ENCODE data around the gene HMCN1. TPM values are rescaled to one million over a fixed set of nuclear protein-coding genes. Genes with fewer than 3 reads are reported as not detected.

The HMCN1 gene
- total and polyA plus RNA-seq, 2 experiments from 2014 or later = 1.6 to 8.7 TPM

DNA sequence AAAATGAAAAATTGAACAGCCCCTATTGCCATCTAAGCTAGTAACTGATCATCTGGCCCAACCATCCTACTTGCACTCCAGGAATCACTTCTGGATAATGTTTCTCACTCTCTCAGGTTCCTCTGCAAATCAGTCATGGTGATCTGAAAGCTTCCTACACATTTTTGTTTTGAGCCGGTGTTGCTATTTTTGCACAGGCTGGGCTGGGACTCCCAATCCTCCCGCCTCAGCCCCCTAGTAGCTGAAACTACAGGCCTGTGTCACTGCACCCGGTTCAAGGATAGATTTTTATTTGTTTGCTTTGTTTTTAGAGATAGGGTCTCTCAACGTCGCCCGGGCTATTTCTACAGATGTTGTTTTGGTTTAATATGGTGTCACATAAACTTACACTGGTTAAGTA, 40.5 kb upstream of the HMCN1 start:
- H3K4me2 ChIP-seq = no peak overlapping the region
- no peaks in the 10 kb centered on the region for H3K9me3 Mint-ChIP-seq
- H3K4me1 ChIP-seq (ENCODE audit: insufficient read depth) = no peaks in the 10 kb centered on the region
- no peak overlapping the region for H3K4me3 ChIP-seq
- H3K36me3 ChIP-seq (ENCODE audit: insufficient read depth) = no peaks in the 10 kb centered on the region
- H3F3A ChIP-seq (replicated peaks; ENCODE audit: low read depth) = no peaks in the 10 kb centered on the region
- peaks cover 12% of the 10 kb centered on the region; the same call in 2 of the 3 replicates for H3K4me1 Mint-ChIP-seq
- H3K27ac ChIP-seq (ENCODE audit: low read depth) = no peak overlapping the region
- no peak for TF ChIP-seq JUNB (IDR thresholded peaks at IDR 0.05; ENCODE audit: unreplicated experiment)
- no peak for TF ChIP-seq ZNF114 (CRISPR knock-in tag; IDR thresholded peaks at IDR 0.05)
- TF ChIP-seq CTCF (conservative IDR thresholded peaks at IDR 0.05; ENCODE audit: low read depth in 2 of 2) = no peak
- no peak for TF ChIP-seq EZH2phosphoT487 (IDR thresholded peaks at IDR 0.05; ENCODE audit: unreplicated experiment)
- no peak for TF ChIP-seq NANOG (IDR thresholded peaks at IDR 0.05; ENCODE audit: borderline replicate concordance)
- TF ChIP-seq STAT1 (IDR thresholded peaks at IDR 0.05; ENCODE audit: unreplicated experiment) = no peak
- TF ChIP-seq, protein P1, sequence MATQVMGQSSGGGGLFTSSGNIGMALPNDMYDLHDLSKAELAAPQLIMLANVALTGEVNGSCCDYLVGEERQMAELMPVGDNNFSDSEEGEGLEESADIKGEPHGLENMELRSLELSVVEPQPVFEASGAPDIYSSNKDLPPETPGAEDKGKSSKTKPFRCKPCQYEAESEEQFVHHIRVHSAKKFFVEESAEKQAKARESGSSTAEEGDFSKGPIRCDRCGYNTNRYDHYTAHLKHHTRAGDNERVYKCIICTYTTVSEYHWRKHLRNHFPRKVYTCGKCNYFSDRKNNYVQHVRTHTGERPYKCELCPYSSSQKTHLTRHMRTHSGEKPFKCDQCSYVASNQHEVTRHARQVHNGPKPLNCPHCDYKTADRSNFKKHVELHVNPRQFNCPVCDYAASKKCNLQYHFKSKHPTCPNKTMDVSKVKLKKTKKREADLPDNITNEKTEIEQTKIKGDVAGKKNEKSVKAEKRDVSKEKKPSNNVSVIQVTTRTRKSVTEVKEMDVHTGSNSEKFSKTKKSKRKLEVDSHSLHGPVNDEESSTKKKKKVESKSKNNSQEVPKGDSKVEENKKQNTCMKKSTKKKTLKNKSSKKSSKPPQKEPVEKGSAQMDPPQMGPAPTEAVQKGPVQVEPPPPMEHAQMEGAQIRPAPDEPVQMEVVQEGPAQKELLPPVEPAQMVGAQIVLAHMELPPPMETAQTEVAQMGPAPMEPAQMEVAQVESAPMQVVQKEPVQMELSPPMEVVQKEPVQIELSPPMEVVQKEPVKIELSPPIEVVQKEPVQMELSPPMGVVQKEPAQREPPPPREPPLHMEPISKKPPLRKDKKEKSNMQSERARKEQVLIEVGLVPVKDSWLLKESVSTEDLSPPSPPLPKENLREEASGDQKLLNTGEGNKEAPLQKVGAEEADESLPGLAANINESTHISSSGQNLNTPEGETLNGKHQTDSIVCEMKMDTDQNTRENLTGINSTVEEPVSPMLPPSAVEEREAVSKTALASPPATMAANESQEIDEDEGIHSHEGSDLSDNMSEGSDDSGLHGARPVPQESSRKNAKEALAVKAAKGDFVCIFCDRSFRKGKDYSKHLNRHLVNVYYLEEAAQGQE (IDR thresholded peaks at IDR 0.05; ENCODE audit: unreplicated experiment) = no peak
- TF ChIP-seq ETS1 (IDR thresholded peaks at IDR 0.05) = no peak
- no peaks in the 10 kb centered on the region for H3K27me3 ChIP-seq (ENCODE audit: insufficient read depth)
- no peaks in the 10 kb centered on the region for H3K27me3 Mint-ChIP-seq (ENCODE audit: insufficient read depth, low read depth, poor library complexity)
- H4K20me1 ChIP-seq (replicated peaks; ENCODE audit: insufficient read depth) = no peaks in the 10 kb centered on the region
- no peaks in the 10 kb centered on the region for H3K79me2 ChIP-seq (replicated peaks; ENCODE audit: insufficient read depth)
- no peak for ATAC-seq
- no peak for DNase-seq (ENCODE audit: low spot score)
- H3K36me3 Mint-ChIP-seq (ENCODE audit: low read depth) = no peaks in the 10 kb centered on the region
- 0 out of 2 replicates have a peak overlapping the region, but pooled peaks have one; percentile 1 for H2AFZ ChIP-seq
- H3K9me2 ChIP-seq (ENCODE audit: insufficient read depth) = no peaks in the 10 kb centered on the region
- no peak overlapping the region for H3K4me3 Mint-ChIP-seq
- no peak overlapping the region for H3K27ac Mint-ChIP-seq

- no peaks in the 10 kb centered on the region for H3K36me3 Mint-ChIP-seq (ENCODE audit: low read depth)
- no peaks in the 10 kb centered on the region for H3K9me2 ChIP-seq (ENCODE audit: insufficient read depth)
- H4K20me1 ChIP-seq (replicated peaks; ENCODE audit: insufficient read depth) = no peaks in the 10 kb centered on the region
- ATAC-seq (no peak), DNase-seq (ENCODE audit: low spot score) (peak; percentile 17)
- no peak overlapping the region for H3K4me3 ChIP-seq
- H3K79me2 ChIP-seq (replicated peaks; ENCODE audit: insufficient read depth) = no peaks in the 10 kb centered on the region
- no peaks in the 10 kb centered on the region for H3K36me3 ChIP-seq (ENCODE audit: insufficient read depth)
- H2AFZ ChIP-seq = no peak overlapping the region
- no peaks in the 10 kb centered on the region for H3F3A ChIP-seq (replicated peaks; ENCODE audit: low read depth)
- peaks cover 12% of the 10 kb centered on the region; the same call in 2 of the 3 replicates for H3K4me1 Mint-ChIP-seq
- H3K27me3 Mint-ChIP-seq (ENCODE audit: insufficient read depth, low read depth, poor library complexity) = no peaks in the 10 kb centered on the region
- H3K27ac Mint-ChIP-seq = no peak overlapping the region
- H3K4me3 Mint-ChIP-seq = no peak overlapping the region
- H3K27me3 ChIP-seq (ENCODE audit: insufficient read depth) = peaks cover 2% of the 10 kb centered on the region; the same call in 1 of the 2 replicates
- H3K27ac ChIP-seq (ENCODE audit: low read depth) = no peak overlapping the region
- no peak overlapping the region for H3K4me2 ChIP-seq
- H3K9me3 Mint-ChIP-seq = no peaks in the 10 kb centered on the region
- H3K4me1 ChIP-seq (ENCODE audit: insufficient read depth) = no peaks in the 10 kb centered on the region
- TF ChIP-seq, protein P1 (IDR thresholded peaks at IDR 0.05; ENCODE audit: unreplicated experiment) = no peak
- TF ChIP-seq ETS1 (IDR thresholded peaks at IDR 0.05) (no peak), STAT1 (IDR thresholded peaks at IDR 0.05; ENCODE audit: unreplicated experiment) (no peak)
Measured at GRCh38 chr1:185694081-185694480, 40.1 kb upstream of the HMCN1 start.
